ENCODE results near the gene ZNF764. TPM values are rescaled to one million over a fixed set of nuclear protein-coding genes. Genes with fewer than 3 reads are reported as not detected.

The ZNF764 gene
- total RNA-seq, 1 donor from 2014 or later, result 20.2 TPM

DNA sequence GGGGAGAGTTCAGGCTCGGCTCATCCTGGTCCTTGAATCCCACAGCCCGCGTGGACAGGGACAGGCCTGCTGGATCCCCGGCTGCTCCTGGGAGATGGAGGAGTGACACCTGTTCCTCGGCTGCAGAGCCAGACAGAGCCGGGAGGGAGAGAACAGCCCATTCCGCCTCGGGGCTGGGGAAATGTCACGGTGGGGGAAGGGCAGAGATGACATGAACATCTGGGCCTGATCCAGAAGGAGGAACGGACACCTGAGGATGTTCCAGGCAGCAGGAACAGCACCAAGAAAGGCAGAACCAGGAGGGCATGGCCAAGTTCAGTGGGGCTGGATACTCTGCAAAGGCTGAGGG, 2.1 kb downstream of the ZNF764 start:
- Mint-ChIP-seq H3K4me1 (ENCODE audit: unreplicated experiment) (peaks cover 26% of the 10 kb centered on the region), H3K36me3 (peaks cover 11% of the 10 kb centered on the region), H3K9me3 (peaks cover 4% of the 10 kb centered on the region), H3K4me3 (peak overlapping the region; percentile 82), H3K27me3 (no peaks in the 10 kb centered on the region), H3K27ac (peak overlapping the region; percentile 79)
- TF ChIP-seq, protein P1, sequence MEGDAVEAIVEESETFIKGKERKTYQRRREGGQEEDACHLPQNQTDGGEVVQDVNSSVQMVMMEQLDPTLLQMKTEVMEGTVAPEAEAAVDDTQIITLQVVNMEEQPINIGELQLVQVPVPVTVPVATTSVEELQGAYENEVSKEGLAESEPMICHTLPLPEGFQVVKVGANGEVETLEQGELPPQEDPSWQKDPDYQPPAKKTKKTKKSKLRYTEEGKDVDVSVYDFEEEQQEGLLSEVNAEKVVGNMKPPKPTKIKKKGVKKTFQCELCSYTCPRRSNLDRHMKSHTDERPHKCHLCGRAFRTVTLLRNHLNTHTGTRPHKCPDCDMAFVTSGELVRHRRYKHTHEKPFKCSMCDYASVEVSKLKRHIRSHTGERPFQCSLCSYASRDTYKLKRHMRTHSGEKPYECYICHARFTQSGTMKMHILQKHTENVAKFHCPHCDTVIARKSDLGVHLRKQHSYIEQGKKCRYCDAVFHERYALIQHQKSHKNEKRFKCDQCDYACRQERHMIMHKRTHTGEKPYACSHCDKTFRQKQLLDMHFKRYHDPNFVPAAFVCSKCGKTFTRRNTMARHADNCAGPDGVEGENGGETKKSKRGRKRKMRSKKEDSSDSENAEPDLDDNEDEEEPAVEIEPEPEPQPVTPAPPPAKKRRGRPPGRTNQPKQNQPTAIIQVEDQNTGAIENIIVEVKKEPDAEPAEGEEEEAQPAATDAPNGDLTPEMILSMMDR (conservative IDR thresholded peaks at IDR 0.05), result no peak
- DNase-seq (ENCODE audit: extremely low spot score, unreplicated experiment), result no peak

DNA sequence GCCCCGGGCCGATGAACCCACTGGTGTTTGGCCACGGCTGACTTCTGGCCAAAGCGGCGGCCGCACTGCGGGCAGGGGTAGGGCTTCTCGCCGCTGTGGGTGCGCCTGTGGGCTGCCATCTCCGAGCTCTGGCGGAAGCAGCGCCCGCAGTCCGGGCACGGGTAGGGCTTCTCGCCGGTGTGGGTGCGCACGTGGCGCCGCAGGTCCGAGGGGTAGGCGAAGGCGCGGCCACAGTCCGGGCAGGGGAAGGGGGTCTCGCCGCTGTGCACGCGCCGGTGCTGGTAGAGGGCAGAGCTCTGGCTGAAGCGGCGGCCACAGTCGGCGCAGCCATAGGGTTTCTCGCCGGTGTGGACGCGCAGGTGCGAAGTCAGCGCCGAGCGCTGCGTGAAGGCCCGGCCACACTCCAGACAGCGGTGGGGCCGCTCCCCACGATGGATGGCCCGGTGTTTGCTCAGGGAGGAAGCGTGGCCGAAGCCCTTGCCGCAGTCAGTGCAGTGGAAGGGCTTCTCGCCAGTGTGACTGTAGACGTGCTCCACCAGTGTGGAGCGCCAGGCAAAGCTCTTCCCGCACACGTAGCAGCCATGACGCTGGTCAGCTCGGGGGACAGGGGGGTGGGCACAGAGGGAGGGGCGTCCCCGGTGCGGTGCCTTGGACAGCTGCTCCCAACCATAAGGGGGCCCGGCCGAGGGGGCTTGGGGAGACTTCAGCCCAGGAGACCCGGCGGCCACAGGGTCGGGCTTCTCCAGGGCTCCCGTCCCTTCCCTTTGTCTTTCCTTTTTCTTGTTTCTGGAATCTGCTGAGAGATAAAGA, 2.7 kb downstream of the ZNF764 start:
- peaks cover 11% of the 10 kb centered on the region for H3K36me3 Mint-ChIP-seq
- no peaks in the 10 kb centered on the region for H3K27me3 Mint-ChIP-seq

DNA sequence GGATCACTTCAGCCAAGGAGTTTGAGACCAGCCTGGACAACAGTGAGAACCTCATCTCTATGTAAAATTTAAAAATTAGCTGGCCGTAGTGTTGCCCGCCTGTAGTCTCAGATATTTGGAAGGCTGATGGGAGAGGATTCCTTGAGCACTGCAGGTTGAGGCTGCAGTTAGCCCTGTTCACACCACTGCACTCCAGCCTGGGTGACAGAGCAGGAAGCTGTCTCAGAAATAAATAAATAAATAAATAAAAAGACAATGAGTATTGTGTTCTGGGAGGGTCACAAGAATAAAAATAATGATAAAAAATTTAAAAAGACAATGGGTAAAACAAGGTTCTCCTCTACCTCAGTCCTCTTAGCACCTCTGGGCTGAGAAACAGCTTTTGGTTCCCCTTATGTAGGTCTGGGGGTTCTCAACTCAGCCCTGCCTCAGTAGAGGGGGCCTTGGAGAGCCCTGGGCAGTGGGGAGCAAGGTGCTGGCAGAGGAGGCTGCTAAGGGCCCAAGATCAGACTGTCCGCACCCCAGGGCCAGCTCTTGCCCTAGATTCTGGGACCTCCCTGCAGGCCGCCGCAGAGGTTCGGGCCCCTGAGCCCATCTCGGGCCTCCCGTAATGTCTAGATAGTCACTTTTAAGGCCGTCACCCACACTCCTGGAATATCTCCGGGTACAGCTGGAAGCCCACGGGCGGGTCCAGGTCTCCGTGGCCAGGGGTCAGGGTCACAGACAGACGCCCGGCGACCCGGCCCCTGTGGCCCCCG, 3.4 kb downstream of the ZNF764 start:
- TF ChIP-seq, protein P1 (conservative IDR thresholded peaks at IDR 0.05), result no peak
- Mint-ChIP-seq H3K9me3 (peaks cover 4% of the 10 kb centered on the region), H3K27me3 (no peaks in the 10 kb centered on the region), H3K36me3 (peaks cover 11% of the 10 kb centered on the region), H3K27ac (peak overlapping the region; percentile 87), H3K4me3 (no peak overlapping the region), H3K4me1 (ENCODE audit: unreplicated experiment) (peaks cover 26% of the 10 kb centered on the region)
- DNase-seq (ENCODE audit: extremely low spot score, unreplicated experiment), result no peak

More for the DNA sequence above, 2.7 kb downstream of the ZNF764 start:
- H3K4me1 Mint-ChIP-seq (ENCODE audit: unreplicated experiment), result peaks cover 26% of the 10 kb centered on the region
- peak overlapping the region; percentile 79 for H3K27ac Mint-ChIP-seq
- H3K4me3 Mint-ChIP-seq, result peak overlapping the region; percentile 82
- TF ChIP-seq, protein P1 (conservative IDR thresholded peaks at IDR 0.05), result no peak
- no peak for DNase-seq (ENCODE audit: extremely low spot score, unreplicated experiment)
- peaks cover 4% of the 10 kb centered on the region for H3K9me3 Mint-ChIP-seq

DNA sequence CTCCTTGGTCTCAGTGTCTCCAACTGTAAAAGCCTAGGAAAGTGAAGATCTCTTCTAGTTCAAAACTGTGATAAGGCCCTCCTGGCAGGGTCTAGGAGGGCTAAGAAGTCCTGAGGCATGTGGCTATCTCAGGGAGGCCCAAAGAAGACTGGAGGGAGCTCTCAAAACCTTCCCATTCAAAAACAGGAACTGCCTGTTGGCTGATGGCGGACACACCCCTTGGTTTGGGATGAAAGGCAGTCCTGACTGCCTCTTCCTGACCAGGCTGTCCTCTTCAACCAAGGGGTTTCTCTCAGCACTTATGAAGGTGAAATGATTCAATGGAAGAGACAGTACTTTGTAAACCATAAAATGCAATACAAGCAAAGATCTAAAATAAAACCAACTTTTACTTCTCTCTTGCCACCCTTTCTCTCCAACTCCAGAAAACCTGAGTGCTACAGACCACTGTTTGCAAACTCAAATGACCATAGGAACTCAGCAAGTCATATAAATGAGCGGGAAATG, 4.7 kb downstream of the ZNF764 start:
- TF ChIP-seq, protein P1 (conservative IDR thresholded peaks at IDR 0.05), result no peak
- no peaks in the 10 kb centered on the region for H3K27me3 Mint-ChIP-seq
- DNase-seq (ENCODE audit: extremely low spot score, unreplicated experiment), result no peak
- H3K4me1 Mint-ChIP-seq (ENCODE audit: unreplicated experiment), result peaks cover 26% of the 10 kb centered on the region
- H3K36me3 Mint-ChIP-seq, result peaks cover 11% of the 10 kb centered on the region
- H3K27ac Mint-ChIP-seq, result peak overlapping the region; percentile 87
- peak overlapping the region; percentile 65 for H3K4me3 Mint-ChIP-seq
- H3K9me3 Mint-ChIP-seq, result no peaks in the 10 kb centered on the region

DNA sequence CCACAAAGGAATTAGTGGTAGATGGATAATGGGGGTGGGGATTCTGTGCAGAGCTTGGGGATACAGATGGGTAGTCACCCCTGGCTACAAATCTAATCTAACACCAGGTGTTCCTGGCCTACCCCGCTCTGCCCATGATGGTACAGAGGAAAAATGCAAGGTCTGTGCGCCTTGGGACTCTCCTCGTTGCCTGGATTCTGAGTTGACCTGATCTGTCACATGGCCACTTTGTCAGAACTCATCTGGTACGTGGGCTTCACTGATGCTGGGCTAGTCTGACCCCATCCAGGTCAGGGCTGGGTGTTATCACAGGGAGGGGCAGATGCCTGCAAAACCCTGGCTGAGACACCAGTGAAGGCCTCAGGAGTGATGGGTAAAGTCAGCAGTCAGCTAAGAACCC, 5.2 kb downstream of the ZNF764 start:
- peak overlapping the region; percentile 87 for H3K27ac Mint-ChIP-seq
- peaks cover 11% of the 10 kb centered on the region for H3K36me3 Mint-ChIP-seq
- no peaks in the 10 kb centered on the region for H3K9me3 Mint-ChIP-seq
- peak overlapping the region; percentile 65 for H3K4me3 Mint-ChIP-seq
- TF ChIP-seq, protein P1 (conservative IDR thresholded peaks at IDR 0.05), result no peak
- H3K27me3 Mint-ChIP-seq, result no peaks in the 10 kb centered on the region
- H3K4me1 Mint-ChIP-seq (ENCODE audit: unreplicated experiment), result peaks cover 31% of the 10 kb centered on the region
- no peak for DNase-seq (ENCODE audit: extremely low spot score, unreplicated experiment)

Measured in type B pancreatic cell (in vitro differentiated cells).